ELF-1 (cell line): ENCODE results near the gene GART.
"Not testable (repeated sequence)": the region's sequence is repeated elsewhere in the genome, so short reads cannot be mapped to it uniquely, and the experiment has no call there.

Source experiments
- DNase-seq: peaks from one replicate; pipeline ENCODE4 v3.0.0-alpha.2; 2016; ENCODE audit warnings: low read depth, low spot score

The GART gene

DNA sequence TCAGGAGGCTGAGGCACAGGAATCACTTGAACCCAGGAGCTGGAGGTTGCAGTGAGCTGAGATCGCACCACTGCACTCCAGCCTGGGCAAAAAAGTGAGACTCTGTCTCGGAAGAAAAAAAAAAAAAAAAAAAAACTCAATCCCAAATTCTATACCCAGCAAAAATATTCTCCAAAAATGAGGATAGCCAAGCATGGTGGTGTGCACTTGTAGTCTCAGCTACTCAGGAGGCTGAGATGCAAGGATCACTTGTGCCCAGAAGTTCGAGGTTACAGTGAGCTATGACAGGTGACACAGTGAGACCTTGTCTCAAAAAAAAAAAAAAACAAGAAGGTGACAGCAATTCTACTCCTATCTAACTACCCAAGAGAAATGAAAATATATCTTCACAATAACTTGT is 68.6 kb downstream of the GART start:
- DNase-seq, result no peak

DNA sequence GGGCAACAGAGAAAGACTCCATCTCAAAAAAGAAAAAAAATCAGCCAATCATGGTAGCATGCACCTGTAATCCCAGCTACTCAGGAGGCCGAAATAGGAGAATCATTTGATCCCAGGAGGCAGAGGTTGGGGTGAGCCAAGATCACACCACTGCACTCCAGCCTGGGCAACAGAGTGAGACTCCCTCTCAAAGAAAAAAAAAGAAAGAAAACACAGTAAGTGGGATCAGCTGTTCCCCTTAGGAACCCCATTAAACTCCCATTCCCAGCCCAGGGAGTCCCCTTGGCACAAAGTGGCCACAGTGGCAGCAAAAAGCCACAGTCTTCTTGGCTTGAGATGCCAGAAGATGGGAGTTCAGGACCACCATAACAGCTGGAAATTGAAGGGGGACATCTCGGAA is 71.2 kb downstream of the GART start:
- DNase-seq, result no peak

DNA sequence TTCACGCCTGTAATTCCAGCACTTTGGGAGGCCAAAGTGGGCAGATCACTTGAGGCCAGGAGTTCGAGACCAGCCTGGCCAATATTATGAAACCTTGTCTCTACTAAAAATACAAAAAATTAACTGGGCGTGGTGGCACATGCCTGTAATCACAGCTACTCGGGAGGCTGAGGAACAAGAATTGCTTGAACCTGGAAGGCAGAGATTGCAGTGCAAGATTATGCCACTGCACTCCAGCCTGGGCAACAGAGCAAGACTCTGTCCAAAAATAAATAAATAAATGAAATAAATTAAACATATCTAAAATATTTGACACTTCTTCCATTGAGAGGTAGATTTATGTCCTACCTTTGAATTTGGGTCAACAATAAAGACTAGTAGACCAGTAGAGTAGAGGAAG is 72.7 kb downstream of the GART start:
- not testable (repeated sequence) for DNase-seq

DNA sequence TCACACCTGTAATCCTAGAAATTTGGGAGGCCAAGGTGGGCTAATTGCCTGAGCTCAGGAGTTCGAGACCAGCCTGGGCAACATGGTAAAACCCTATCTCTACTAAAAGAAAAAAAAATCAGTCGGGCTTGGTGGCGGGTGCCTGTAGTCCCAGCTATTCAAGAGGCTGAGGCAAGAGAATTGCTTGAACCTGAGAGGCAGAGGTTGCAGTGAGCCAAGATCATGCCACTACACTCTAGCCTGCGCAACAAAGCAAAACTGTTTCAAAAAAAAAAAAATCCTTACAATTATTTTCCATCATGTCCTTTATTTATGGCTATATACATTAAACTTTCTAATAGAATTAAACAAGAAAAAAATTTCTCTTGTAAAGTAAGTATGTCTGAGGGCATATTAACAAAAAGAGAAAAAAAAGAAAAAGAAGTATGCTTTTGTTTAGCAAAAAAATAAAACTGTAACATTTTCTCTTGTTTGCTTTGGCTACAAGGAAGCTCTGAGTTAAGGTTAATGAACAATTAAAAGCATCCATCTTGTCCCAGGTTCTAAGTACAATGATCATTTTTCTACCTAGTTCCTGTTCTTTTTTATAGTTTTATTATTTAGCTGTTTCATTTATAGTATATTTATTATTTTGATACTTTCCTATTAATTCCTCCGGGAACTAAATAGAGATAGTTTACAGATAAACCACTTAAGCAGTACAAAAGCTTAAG is 80.2 kb downstream of the GART start:
- DNase-seq, result no peak

DNA sequence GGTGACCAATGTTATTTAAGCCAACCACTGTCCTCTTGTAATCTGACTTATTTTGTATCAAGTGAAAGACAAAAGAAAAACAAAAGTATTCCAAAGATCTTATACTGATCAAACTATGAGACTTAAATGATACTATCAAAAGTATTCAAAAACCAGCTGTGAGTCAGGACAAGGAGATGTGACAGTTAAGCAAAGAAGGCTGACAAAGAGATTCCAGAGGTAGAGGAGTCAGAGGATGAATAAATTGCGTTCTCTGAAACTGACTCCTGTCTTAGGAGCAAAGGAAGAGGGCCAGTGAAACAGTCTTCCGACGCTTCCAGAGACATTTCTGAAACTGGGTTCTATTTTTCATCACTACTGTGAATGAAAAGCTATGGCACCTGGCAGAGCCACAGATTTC is 83.1 kb downstream of the GART start:
- DNase-seq, result no peak

DNA sequence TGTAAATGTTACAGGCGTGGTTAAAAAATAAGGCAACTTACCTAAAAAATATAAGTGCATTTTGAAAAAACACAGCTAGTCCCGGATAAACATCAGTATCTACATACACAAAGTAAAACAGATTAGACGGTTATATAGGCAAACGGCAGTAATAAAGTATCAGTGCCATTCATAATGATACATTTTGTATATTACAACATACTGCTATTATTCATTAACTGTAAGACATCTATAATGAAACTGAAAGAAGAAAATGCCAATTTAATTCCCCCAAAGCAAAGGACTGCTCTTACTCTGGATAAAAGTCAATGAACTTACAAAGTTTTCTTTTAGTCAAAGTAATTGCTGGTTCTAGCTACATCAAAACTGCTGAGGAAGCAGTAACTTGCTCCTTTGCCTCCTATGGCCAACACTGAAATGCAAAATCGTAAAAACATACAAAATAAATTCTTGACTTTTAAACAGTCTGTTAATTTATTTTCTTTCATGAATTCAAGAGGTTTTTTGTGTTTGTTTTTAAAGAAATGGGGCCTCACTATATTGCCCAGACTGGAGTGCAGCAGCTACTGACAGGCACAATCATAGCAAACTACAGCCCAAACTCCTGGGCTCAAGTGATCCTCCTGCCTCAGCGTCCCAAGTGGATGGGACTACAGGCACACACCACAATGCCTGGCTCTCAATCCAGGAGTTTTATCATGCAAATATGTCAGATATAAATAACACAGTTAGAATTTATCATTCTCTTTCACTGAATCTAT is 86.1 kb downstream of the GART start:
- no peak for DNase-seq
